Epithelial cell of esophagus (primary cell): ENCODE results near the gene MYO16.

Experiments used
- DNase-seq: peaks from one replicate; pipeline ENCODE4 v3.0.0; 2010; ENCODE audit warnings: low read depth
- H3K4me3 ChIP-seq: 2 replicates; pipeline ENCODE4 v1.5.1; 2011; ENCODE audit warnings: mild to moderate bottlenecking, low read length, control low read depth
- CTCF ChIP-seq: IDR thresholded peaks from 2 replicates; pipeline ENCODE4 v1.5.1; 2011; ENCODE audit warnings: low read depth, mild to moderate bottlenecking, low read length, control low read depth, inconsistent platforms; ENCODE audit not compliant: insufficient read depth; ENCODE audit errors: missing control alignments

The MYO16 gene

GRCh38 chr13:108742701-108743451, 113.5 kb downstream of the MYO16 start:
- TF ChIP-seq CTCF, result no peak
- no peak for DNase-seq

DNA sequence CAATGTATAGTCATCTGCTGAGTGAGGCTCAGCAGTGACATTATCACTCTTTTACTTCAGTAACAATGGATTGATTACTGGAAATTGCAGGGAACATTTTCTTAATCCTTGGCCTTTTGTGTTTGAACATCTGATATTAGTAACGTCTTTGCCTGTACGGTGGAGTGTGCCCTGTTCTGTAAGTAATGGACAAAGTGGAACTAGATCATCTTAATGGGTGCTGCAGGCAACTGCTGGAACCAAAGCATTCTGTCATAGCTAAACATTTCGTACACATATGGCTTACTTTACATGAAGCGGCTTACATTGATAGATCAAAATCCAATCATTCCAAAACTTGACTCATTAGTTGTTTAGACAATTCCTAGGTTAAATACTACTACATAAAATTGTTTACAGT, 114.1 kb downstream of the MYO16 start:
- no peak for TF ChIP-seq CTCF
- DNase-seq, result no peak
- H3K4me3 ChIP-seq, result no peak overlapping the region

More at GRCh38 chr13:108742701-108743451, 113.5 kb downstream of the MYO16 start:
- no peak overlapping the region for H3K4me3 ChIP-seq

GRCh38 chr13:108747843-108748242, 118.4 kb downstream of the MYO16 start:
- DNase-seq, result no peak
- TF ChIP-seq CTCF, result no peak
- no peak overlapping the region for H3K4me3 ChIP-seq

GRCh38 chr13:108752276-108752675, 122.9 kb downstream of the MYO16 start:
- DNase-seq, result no peak
- no peak for TF ChIP-seq CTCF
- H3K4me3 ChIP-seq, result no peak overlapping the region

- no peak for DNase-seq
- TF ChIP-seq CTCF, result no peak
- H3K4me3 ChIP-seq, result no peak overlapping the region
These were observed 125.7 kb downstream of the MYO16 start for GRCh38 chr13:108755083-108755482.

- DNase-seq, result no peak
- TF ChIP-seq CTCF, result no peak
- no peak overlapping the region for H3K4me3 ChIP-seq
These were observed 130.7 kb downstream of the MYO16 start for GRCh38 chr13:108760129-108760528.

- no peak overlapping the region for H3K4me3 ChIP-seq
- TF ChIP-seq CTCF, result no peak
- no peak for DNase-seq
These were observed 131.1 kb downstream of the MYO16 start for GRCh38 chr13:108760541-108760940.
